WERI-Rb-1 (cell line): ENCODE results near the gene CSH2.
"Not testable (repeated sequence)": the region's sequence is repeated elsewhere in the genome, so short reads cannot be mapped to it uniquely, and the experiment has no call there.

Source experiments
- DNase-seq: peaks from one replicate; pipeline ENCODE4 v3.0.0-alpha.2; 2020
- H3K27ac ChIP-seq: fragments of 250-450 bp; sonication (Bioruptor Pico); 2 replicates; pipeline ENCODE4 v1.5.1; 2020; ENCODE audit warnings: mild to moderate bottlenecking, moderate library complexity
- H3K27me3 ChIP-seq: fragments of 250-450 bp; sonication (Bioruptor Pico); 2 replicates; pipeline ENCODE4 v1.5.1; 2021; ENCODE audit warnings: mild to moderate bottlenecking, low read depth, moderate library complexity; ENCODE audit not compliant: insufficient read depth, severe bottlenecking
- H3K36me3 ChIP-seq: fragments of 250-450 bp; sonication (Bioruptor Pico); 2 replicates; pipeline ENCODE4 v1.5.1; 2020; ENCODE audit warnings: mild to moderate bottlenecking, moderate library complexity
- H3K4me3 ChIP-seq: 2 replicates; pipeline ENCODE4 v1.5.1; 2011; ENCODE audit warnings: low read depth, mild to moderate bottlenecking, control low read depth, low read length
- H3K9me3 ChIP-seq: fragments of 250-450 bp; sonication (Bioruptor Pico); 2 replicates; pipeline ENCODE4 v1.5.1; 2021; ENCODE audit warnings: mild to moderate bottlenecking, moderate library complexity; ENCODE audit not compliant: severe bottlenecking
- TF ChIP-seq, protein P1 (sequence below): IDR thresholded peaks from 2 replicates; pipeline ENCODE4 v1.5.1; 2011; ENCODE audit warnings: low read depth, mild to moderate bottlenecking, control low read depth, inconsistent platforms, low read length

The CSH2 gene

GRCh38 chr17:63889026-63889848, 15.8 kb upstream of the CSH2 start:
- H3K27ac ChIP-seq, H3K9me3 ChIP-seq, H3K4me3 ChIP-seq, H3K36me3 ChIP-seq, H3K27me3 ChIP-seq: not testable (repeated sequence)
- TF ChIP-seq, protein P1, sequence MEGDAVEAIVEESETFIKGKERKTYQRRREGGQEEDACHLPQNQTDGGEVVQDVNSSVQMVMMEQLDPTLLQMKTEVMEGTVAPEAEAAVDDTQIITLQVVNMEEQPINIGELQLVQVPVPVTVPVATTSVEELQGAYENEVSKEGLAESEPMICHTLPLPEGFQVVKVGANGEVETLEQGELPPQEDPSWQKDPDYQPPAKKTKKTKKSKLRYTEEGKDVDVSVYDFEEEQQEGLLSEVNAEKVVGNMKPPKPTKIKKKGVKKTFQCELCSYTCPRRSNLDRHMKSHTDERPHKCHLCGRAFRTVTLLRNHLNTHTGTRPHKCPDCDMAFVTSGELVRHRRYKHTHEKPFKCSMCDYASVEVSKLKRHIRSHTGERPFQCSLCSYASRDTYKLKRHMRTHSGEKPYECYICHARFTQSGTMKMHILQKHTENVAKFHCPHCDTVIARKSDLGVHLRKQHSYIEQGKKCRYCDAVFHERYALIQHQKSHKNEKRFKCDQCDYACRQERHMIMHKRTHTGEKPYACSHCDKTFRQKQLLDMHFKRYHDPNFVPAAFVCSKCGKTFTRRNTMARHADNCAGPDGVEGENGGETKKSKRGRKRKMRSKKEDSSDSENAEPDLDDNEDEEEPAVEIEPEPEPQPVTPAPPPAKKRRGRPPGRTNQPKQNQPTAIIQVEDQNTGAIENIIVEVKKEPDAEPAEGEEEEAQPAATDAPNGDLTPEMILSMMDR, result peak; percentile 74
- DNase-seq, result peak; percentile 85

DNA sequence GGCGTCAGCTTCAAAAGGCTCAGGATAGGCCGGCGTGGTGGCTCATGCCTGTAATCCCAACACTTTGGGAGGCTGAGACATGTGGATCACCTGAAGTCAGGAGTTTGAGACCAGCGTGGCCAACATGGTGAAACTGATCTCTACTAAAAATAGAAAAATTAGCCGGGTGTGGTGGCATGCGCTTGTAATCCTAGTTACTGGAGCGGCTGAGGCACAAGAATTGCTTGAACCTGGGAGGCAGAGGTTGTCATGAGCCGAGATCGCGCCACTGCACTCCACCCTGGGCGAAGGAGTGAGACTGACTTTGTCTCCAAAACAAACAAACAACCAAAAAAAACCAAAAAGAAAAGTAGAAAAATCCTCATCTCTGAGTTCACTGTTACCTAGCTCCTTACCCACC, 11.6 kb upstream of the CSH2 start:
- H3K9me3 ChIP-seq, H3K27me3 ChIP-seq, DNase-seq, H3K36me3 ChIP-seq, H3K27ac ChIP-seq, H3K4me3 ChIP-seq: not testable (repeated sequence)

DNA sequence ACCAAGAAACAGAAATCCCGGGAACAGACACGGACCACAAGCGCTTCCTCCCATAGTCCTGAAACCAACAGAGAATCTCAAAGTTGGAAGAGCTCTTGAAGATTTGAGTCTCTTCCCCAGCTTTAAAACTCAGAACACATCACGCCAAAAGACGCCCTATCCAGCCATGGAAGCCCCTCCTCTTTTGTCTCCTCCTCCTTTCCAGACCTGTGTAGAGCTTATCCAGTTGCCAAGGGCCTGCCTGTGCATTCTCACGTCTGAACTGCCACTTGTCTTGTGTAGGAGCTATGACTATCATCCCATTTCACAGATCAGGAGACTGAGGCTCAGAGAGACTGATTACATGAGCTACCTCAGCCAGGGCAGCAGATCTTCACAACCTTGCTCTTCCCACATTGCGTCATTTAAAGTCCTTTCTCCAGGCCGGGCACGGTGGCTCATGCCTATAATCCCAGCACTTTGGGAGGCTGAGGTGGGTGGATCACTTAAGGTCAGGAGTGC, 9.2 kb upstream of the CSH2 start:
- not testable (repeated sequence) for DNase-seq, H3K9me3 ChIP-seq, H3K27ac ChIP-seq, H3K4me3 ChIP-seq, H3K27me3 ChIP-seq, H3K36me3 ChIP-seq

GRCh38 chr17:63881935-63882601, 8.6 kb upstream of the CSH2 start, which contains the start of gene GH2:
Gene GH2, minus strand, starts transcription at chr17:63881944. Its CDS starts 143 bp downstream, at chr17:63881801.
- H3K36me3 ChIP-seq, result no peaks in the 10 kb centered on the region
- TF ChIP-seq, protein P1, result peak; percentile 85
- H3K9me3 ChIP-seq, result no peaks in the 10 kb centered on the region
- no peak within 1 kb of the TSS for H3K27ac ChIP-seq
- no peak within 1 kb of the TSS for H3K4me3 ChIP-seq
- no peaks in the 10 kb centered on the region for H3K27me3 ChIP-seq
- DNase-seq, result peak; percentile 83

DNA sequence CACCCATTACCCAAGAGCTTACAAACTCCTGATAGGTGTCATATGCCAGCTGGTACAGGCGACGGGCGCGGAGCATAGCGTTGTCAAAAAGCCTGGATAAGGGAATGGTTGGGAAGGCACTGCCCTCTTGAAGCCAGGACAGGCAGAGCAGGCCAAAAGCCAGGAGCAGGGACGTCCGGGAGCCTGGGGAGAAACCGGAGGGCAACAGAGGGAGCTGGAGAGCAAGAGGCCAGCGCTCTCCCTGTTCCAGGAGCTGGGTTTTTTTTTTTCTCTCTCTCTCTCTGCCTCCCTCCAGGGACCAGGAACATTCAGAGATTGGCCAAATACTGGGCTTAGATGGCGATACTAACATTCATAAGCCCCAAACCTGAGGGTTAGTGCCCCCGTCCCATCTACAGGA, 7.9 kb upstream of the CSH2 start:
- TF ChIP-seq, protein P1, result peak; percentile 39
- not testable (repeated sequence) for H3K27me3 ChIP-seq, H3K36me3 ChIP-seq, H3K27ac ChIP-seq, H3K9me3 ChIP-seq, H3K4me3 ChIP-seq
- DNase-seq, result peak; percentile 34

DNA sequence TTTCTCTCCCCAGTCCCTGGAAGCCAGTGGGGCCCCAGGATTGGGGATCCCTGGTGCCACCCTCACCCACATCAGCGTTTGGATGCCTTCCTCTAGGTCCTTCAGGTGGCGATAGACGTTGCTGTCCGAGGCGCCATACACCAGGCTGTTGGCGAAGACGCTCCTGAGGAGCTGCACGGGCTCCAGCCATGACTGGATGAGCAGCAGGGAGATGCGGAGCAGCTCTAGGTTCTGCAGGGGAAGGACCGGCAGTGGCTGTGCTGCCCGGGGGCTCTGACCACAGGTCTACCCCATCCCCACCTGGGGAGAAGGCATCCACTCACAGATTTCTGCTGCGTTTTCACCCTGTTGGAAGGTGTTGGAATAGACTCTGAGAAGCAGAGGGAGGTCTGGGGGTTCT, 7.2 kb upstream of the CSH2 start:
- H3K27me3 ChIP-seq, result no peaks in the 10 kb centered on the region
- TF ChIP-seq, protein P1, result no peak

GRCh38 chr17:63878413-63878812, 4.9 kb upstream of the CSH2 start:
- H3K4me3 ChIP-seq, H3K27me3 ChIP-seq, H3K36me3 ChIP-seq, DNase-seq, H3K27ac ChIP-seq, H3K9me3 ChIP-seq: not testable (repeated sequence)

More for the DNA sequence above, 7.2 kb upstream of the CSH2 start:
- Histone ChIP-seq H3K36me3 (no peaks in the 10 kb centered on the region), H3K4me3 (no peak overlapping the region), H3K9me3 (no peaks in the 10 kb centered on the region), H3K27ac (no peak overlapping the region)
- no peak for DNase-seq

DNA sequence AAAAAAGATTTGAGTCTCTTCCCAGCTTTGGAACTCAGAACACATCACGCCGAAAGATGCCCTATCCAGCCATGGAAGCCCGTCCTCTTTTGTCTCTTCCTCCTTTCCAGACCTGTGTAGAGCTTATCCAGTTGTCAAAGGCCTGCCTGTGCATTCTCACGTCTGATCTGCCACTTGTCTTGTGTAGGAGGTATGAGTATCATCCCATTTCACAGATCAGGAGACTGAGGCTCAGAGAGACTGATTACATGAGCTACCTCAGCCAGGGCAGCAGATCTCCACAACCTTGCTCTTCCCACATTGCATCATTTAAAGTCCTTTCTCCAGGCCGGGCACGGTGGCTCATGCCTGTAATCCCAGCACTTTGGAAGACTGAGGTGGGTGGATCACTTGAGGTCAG, 1.2 kb upstream of the CSH2 start:
- H3K36me3 ChIP-seq, H3K27ac ChIP-seq, H3K4me3 ChIP-seq, H3K27me3 ChIP-seq, H3K9me3 ChIP-seq, DNase-seq: not testable (repeated sequence)

- H3K9me3 ChIP-seq, H3K4me3 ChIP-seq, H3K36me3 ChIP-seq, H3K27me3 ChIP-seq, DNase-seq, H3K27ac ChIP-seq: not testable (repeated sequence)
Observed at GRCh38 chr17:63874061-63874626, 667 bp upstream of the CSH2 start.
